A549 (cell line): Measurements from ENCODE around the gene ACSF3. TPM values are rescaled to one million over a fixed set of nuclear protein-coding genes. Genes with fewer than 3 reads are reported as not detected.

Experiments used
- ATAC-seq, 2 experiments: fragments of 200-7000 bp in 1 of 2; fragments of >200 bp in 1 of 2; cut with Nextera tagmentation in 1 of 2; cut with Tn5 transposase in 1 of 2; 3 replicates each; pipeline versions ENCODE4 v1.8.0 to v1.9.1; 2018 to 2020; ENCODE audit warnings: mild to moderate bottlenecking in 1 of 2, moderate library complexity in 1 of 2
- CTCF ChIA-PET: fragments of 300-600 bp; sonication (Branson Sonifier 250); formaldehyde crosslinking; extraction: SDS; loops from one replicate; lab custom pipeline; 2021; ENCODE audit warnings: antibody characterized with exemption, inconsistent platforms; lab: Yijun Ruan, JAX
- POLR2A ChIA-PET: fragments of 350-600 bp; formaldehyde crosslinking; extraction: SDS; loops from one replicate; lab custom pipeline; 2021; ENCODE audit warnings: antibody characterized with exemption, inconsistent platforms; lab: Yijun Ruan, JAX
- DNase-seq, 2 experiments: peaks; one replicate each; pipeline versions ENCODE4 v3.0.0 to v3.0.0-alpha.2; 2011 to 2016; ENCODE audit warnings: low read depth in 1 of 2, low spot score in 1 of 2
- FAIRE-seq: peaks from 2 replicates; lab custom pipeline; 2011; peaks lifted over from hg19 to GRCh38; lab: Jason Lieb, UNC
- H3K27ac ChIP-seq, 2 experiments: fragments of >200 bp; sonication (Bioruptor Twin); formaldehyde crosslinking; 3 replicates each; pipeline ENCODE4 v1.5.1; 2016 to 2017
- H3K4me1 ChIP-seq: fragments of >200 bp; sonication (Bioruptor Twin); formaldehyde crosslinking; 3 replicates; pipeline ENCODE4 v1.6.1; 2016
- H3K4me2 ChIP-seq: fragments of >200 bp; sonication (Bioruptor Twin); formaldehyde crosslinking; 3 replicates; pipeline ENCODE4 v1.6.1; 2016
- H3K4me3 ChIP-seq: fragments of >200 bp; sonication (Bioruptor Twin); formaldehyde crosslinking; 3 replicates; pipeline ENCODE4 v1.5.1; 2016
- H3K9me3 ChIP-seq: fragments of >200 bp; sonication (Bioruptor Twin); formaldehyde crosslinking; 3 replicates; pipeline ENCODE4 v1.6.1; 2016
- BHLHE40 ChIP-seq: IDR thresholded peaks from 2 replicates; pipeline ENCODE4 v1.6.1; 2012; ENCODE audit warnings: low read depth, low read length, inconsistent platforms
- CHD2 ChIP-seq: fragments of 150-350 bp; IDR thresholded peaks from 2 replicates; pipeline ENCODE4 v1.6.1; 2014; ENCODE audit warnings: low read length; ENCODE audit not compliant: partially characterized antibody
- EHMT2 ChIP-seq: fragments of 200-600 bp; sonication (generic); IDR thresholded peaks from 2 replicates; pipeline ENCODE4 v1.6.1; 2016; ENCODE audit warnings: antibody characterized with exemption, low read depth, mild to moderate bottlenecking, moderate library complexity
- ELK1 ChIP-seq: fragments of 150-350 bp; IDR thresholded peaks from 2 replicates; pipeline ENCODE4 v1.6.1; 2014; ENCODE audit warnings: low read depth, mild to moderate bottlenecking, low read length
- ESRRA ChIP-seq: fragments of 150-350 bp; IDR thresholded peaks from 2 replicates; pipeline ENCODE4 v1.6.1; 2014; ENCODE audit warnings: mild to moderate bottlenecking, low read length, borderline replicate concordance
- HDAC2 ChIP-seq: fragments of 200-600 bp; sonication (generic); IDR thresholded peaks from 2 replicates; pipeline ENCODE4 v1.6.1; 2016
- HEYL ChIP-seq: fragments of 250-450 bp; sonication (Bioruptor Pico); IDR thresholded peaks from 2 replicates; pipeline ENCODE4 v1.8.0; 2021; ENCODE audit warnings: mild to moderate bottlenecking, moderate library complexity
- HOXB13 ChIP-seq: fragments of 250-450 bp; sonication (Bioruptor Pico); IDR thresholded peaks from 2 replicates; pipeline ENCODE4 v1.5.0; 2020; ENCODE audit warnings: low read depth, mild to moderate bottlenecking, moderate library complexity
- HOXB5 ChIP-seq: fragments of 250-450 bp; sonication (Bioruptor Pico); IDR thresholded peaks from 2 replicates; pipeline ENCODE4 v1.5.0; 2020; ENCODE audit warnings: mild to moderate bottlenecking, moderate library complexity
- JUNB ChIP-seq: fragments of >200 bp; sonication (Bioruptor Twin); formaldehyde crosslinking; IDR thresholded peaks from 2 replicates; pipeline ENCODE4 v1.6.1; 2016
- KDM1A ChIP-seq: fragments of 200-600 bp; sonication (generic); IDR thresholded peaks from 2 replicates; pipeline ENCODE4 v1.6.1; 2016; ENCODE audit warnings: low read depth, mild to moderate bottlenecking
- KDM5A ChIP-seq: fragments of 200-600 bp; sonication (generic); IDR thresholded peaks from 2 replicates; pipeline ENCODE4 v1.6.1; 2016; ENCODE audit warnings: antibody characterized with exemption, mild to moderate bottlenecking
- MAFK ChIP-seq: fragments of 450-650 bp; IDR thresholded peaks from 2 replicates; pipeline ENCODE4 v1.6.1; 2014; ENCODE audit not compliant: partially characterized antibody
- MYC ChIP-seq: IDR thresholded peaks from 2 replicates; pipeline ENCODE4 v1.6.1; 2012; ENCODE audit warnings: mild to moderate bottlenecking, inconsistent platforms, low read length, improper control_type of control experiment, borderline replicate concordance
- NPAS2 ChIP-seq: fragments of 250-450 bp; sonication (Bioruptor Pico); IDR thresholded peaks from 2 replicates; pipeline ENCODE4 v1.8.0; 2022; ENCODE audit warnings: mild to moderate bottlenecking, moderate library complexity, borderline replicate concordance
- PBX3 ChIP-seq: IDR thresholded peaks from 2 replicates; pipeline ENCODE4 v1.6.1; 2012
- POLR2A ChIP-seq: IDR thresholded peaks from 2 replicates; pipeline ENCODE4 v1.6.1; 2012; ENCODE audit warnings: mild to moderate bottlenecking, low read length
- RARB ChIP-seq: fragments of 250-450 bp; sonication (Bioruptor Pico); IDR thresholded peaks from 2 replicates; pipeline ENCODE4 v1.8.0; 2021; ENCODE audit warnings: mild to moderate bottlenecking, moderate library complexity
- RFX5 ChIP-seq: fragments of 450-650 bp; IDR thresholded peaks from 2 replicates; pipeline ENCODE4 v1.7.1; 2014; ENCODE audit warnings: antibody characterized with exemption, mild to moderate bottlenecking, moderate library complexity
- SREBF2 ChIP-seq: fragments of 450-650 bp; IDR thresholded peaks from 2 replicates; pipeline ENCODE4 v1.6.1; 2014; ENCODE audit warnings: mild to moderate bottlenecking, moderate library complexity
- ZFP36 ChIP-seq: fragments of 450-650 bp; IDR thresholded peaks from 2 replicates; pipeline ENCODE4 v1.6.1; 2014; ENCODE audit warnings: borderline replicate concordance; ENCODE audit not compliant: partially characterized antibody
- ZNF302 ChIP-seq: fragments of 250-450 bp; sonication (Bioruptor Pico); IDR thresholded peaks from 2 replicates; pipeline ENCODE4 v1.9.0; 2021; ENCODE audit warnings: inconsistent platforms, mild to moderate bottlenecking, moderate library complexity
- ZSCAN20 ChIP-seq: fragments of 250-450 bp; sonication (Bioruptor Pico); IDR thresholded peaks from 2 replicates; pipeline ENCODE4 v1.8.0; 2022; ENCODE audit warnings: mild to moderate bottlenecking, moderate library complexity
- WGBS: methylation state at CpG from one replicate; pipeline ENCODE4 v1.1.6; 2017; ENCODE audit errors: missing lambda C conversion rate; 5-methylcytosine and 5-hydroxymethylcytosine counted together
- polyA plus RNA-seq, 4 experiments: library from polyadenylated mRNA; depleted of rRNA in 3 of 4; stranded (reverse); fragments of >200 nt; fragmentation: RNase III in 1 of 4; extraction: RNeasy Plus Mini Kit Qiagen cat#74134 plus additional on column Dnase treatment in 1 of 4; gene quantifications; 2 replicates in 3 of 4; 3 replicates in 1 of 4; pipeline ENCODE4 v1.2.3, GENCODE V29; 2011 to 2017

ACSF3 gene
- polyA plus RNA-seq, 2 of the 4 experiments (the other 2 are of a cell fraction): 9.8 to 13.1 TPM

GRCh38 chr16:89085755-89086154, 7.9 kb upstream of the ACSF3 start (continued):
- TF ChIP-seq ESRRA (no peak), RFX5 (no peak), MAFK (no peak), ZSCAN20 (CRISPR knock-in tag) (no peak)

- H3K9me3 ChIP-seq: no peaks in the 10 kb centered on the region
- H3K4me1 ChIP-seq: no peaks in the 10 kb centered on the region
- 52% methylated on average over 9 of the region's 15 CpGs for WGBS
- H3K4me3 ChIP-seq: no peak overlapping the region
- CTCF ChIA-PET: interaction anchor here (1.5 kb wide), 1 partner anchor 146 kb away, joined by 3 read pairs; no protein-coding TSS in a partner anchor
- TF ChIP-seq EHMT2 (no peak), NPAS2 (CRISPR knock-in tag) (no peak), KDM5A (no peak), HOXB13 (CRISPR knock-in tag) (no peak)
- no peak overlapping the region for H3K27ac ChIP-seq
- POLR2A ChIA-PET: no interaction called here
- ATAC-seq (no peak), DNase-seq (no peak), FAIRE-seq (no peak)
- H3K4me2 ChIP-seq: no peak overlapping the region
Measured at GRCh38 chr16:89087922-89088497, 5.6 kb upstream of the ACSF3 start.

- POLR2A ChIA-PET: no interaction called here
- ATAC-seq (peak; percentile 6 to 15; a peak in 2 of 6 replicates), DNase-seq (no peak), FAIRE-seq (no peak)
- 13% methylated on average over 13 of the region's 13 CpGs for WGBS
- Histone ChIP-seq H3K4me2 (no peak overlapping the region), H3K4me1 (no peaks in the 10 kb centered on the region), H3K9me3 (no peaks in the 10 kb centered on the region), H3K27ac (no peak overlapping the region), H3K4me3 (no peak overlapping the region)
- CTCF ChIA-PET: interaction anchor here (0.6 to 1.5 kb wide), 3 partner anchors 35 to 147 kb away, joined by 3 read pairs; no protein-coding TSS in a partner anchor
- TF ChIP-seq HOXB5 (CRISPR knock-in tag) (no peak), KDM5A (no peak), PBX3 (no peak), BHLHE40 (no peak), HDAC2 (no peak), POLR2A (no peak), ZNF302 (no peak), RFX5 (no peak), ZFP36 (no peak), HEYL (CRISPR knock-in tag) (no peak), ELK1 (no peak), KDM1A (no peak), CHD2 (no peak), JUNB (no peak), RARB (CRISPR knock-in tag) (no peak), ZSCAN20 (CRISPR knock-in tag) (no peak), ESRRA (no peak), SREBF2 (no peak), MYC (no peak)
Measured at GRCh38 chr16:89089120-89089519, 4.5 kb upstream of the ACSF3 start.
